H1 (cell line): ENCODE measurements around the gene GMEB2. TPM values are rescaled to one million over a fixed set of nuclear protein-coding genes. Genes with fewer than 3 reads are reported as not detected.

Source experiments
- CTCF ChIA-PET: fragments of 300-600 bp; sonication (Branson Sonifier 250); formaldehyde crosslinking; loops from one replicate; lab custom pipeline; 2021; ENCODE audit not compliant: partially characterized antibody; lab: Charles Lee
- POLR2A ChIA-PET: fragments of 300-600 bp; sonication (Branson Sonifier 250); formaldehyde crosslinking; loops from one replicate; lab custom pipeline; 2021; ENCODE audit warnings: inconsistent platforms; ENCODE audit not compliant: partially characterized antibody; lab: Charles Lee
- DNase-seq, 2 experiments: peaks; one replicate each; pipeline versions ENCODE4 v3.0.0 to v3.0.0-alpha.2; 2010 to 2022; ENCODE audit warnings: low spot score in 2 of 2, low read depth in 1 of 2, mixed read lengths in 1 of 2
- FAIRE-seq: peaks from 2 replicates; lab custom pipeline; 2011; peaks lifted over from hg19 to GRCh38; lab: Jason Lieb, UNC
- H2AFZ ChIP-seq: 2 replicates; pipeline ENCODE4 v1.8.1; 2012; ENCODE audit warnings: low read length, inconsistent platforms
- H2AK5ac ChIP-seq: 2 replicates; pipeline ENCODE4 v1.6.1; 2013; ENCODE audit warnings: low read depth, low read length
- H2BK120ac ChIP-seq: replicated peaks from 2 replicates; pipeline ENCODE3; 2013; ENCODE audit warnings: low read depth, low read length, inconsistent platforms
- H2BK12ac ChIP-seq: 2 replicates; pipeline ENCODE4 v1.6.1; 2013; ENCODE audit warnings: low read depth, low read length
- H2BK15ac ChIP-seq: 2 replicates; pipeline ENCODE4 v1.6.1; 2013; ENCODE audit warnings: low read length
- H2BK20ac ChIP-seq: 2 replicates; pipeline ENCODE4 v1.6.1; 2013; ENCODE audit warnings: low read length
- H2BK5ac ChIP-seq: 2 replicates; pipeline ENCODE4 v1.6.1; 2013; ENCODE audit warnings: low read depth, low read length
- H3K14ac ChIP-seq: 2 replicates; pipeline ENCODE4 v1.6.1; 2013; ENCODE audit warnings: inconsistent platforms; ENCODE audit not compliant: insufficient read length
- H3K18ac ChIP-seq: 2 replicates; pipeline ENCODE4 v1.6.1; 2013; ENCODE audit warnings: low read length; ENCODE audit errors: extremely low read depth
- H3K23ac ChIP-seq: 2 replicates; pipeline ENCODE4 v1.6.1; 2013; ENCODE audit warnings: inconsistent platforms; ENCODE audit not compliant: insufficient read length
- H3K23me2 ChIP-seq: 2 replicates; pipeline ENCODE4 v1.6.1; 2013; ENCODE audit warnings: low read depth, low read length
- H3K27ac ChIP-seq: 2 replicates; pipeline ENCODE4 v1.6.1; 2011; ENCODE audit warnings: low read depth, low read length, inconsistent platforms
- H3K27me3 ChIP-seq, 4 experiments: replicated peaks in 1 of 4; 1 replicate in 1 of 4; 2 replicates in 3 of 4; pipeline versions ENCODE4 v1.6.1 to v1.8.1; 2011 to 2013; ENCODE audit warnings: low read length in 3 of 4, mild to moderate bottlenecking in 3 of 4, inconsistent platforms in 2 of 4, mixed read lengths in 2 of 4, moderate library complexity in 1 of 4; ENCODE audit not compliant: control insufficient read depth in 3 of 4, insufficient read depth in 3 of 4; ENCODE audit errors: extremely low read depth in 1 of 4
- H3K36me3 ChIP-seq, 4 experiments: 2 replicates each; pipeline versions ENCODE4 v1.6.1 to v1.8.1; 2011 to 2013; ENCODE audit warnings: mild to moderate bottlenecking in 4 of 4, low read length in 3 of 4, moderate library complexity in 2 of 4, control low read depth in 1 of 4, inconsistent platforms in 1 of 4; ENCODE audit not compliant: insufficient read depth in 4 of 4, control insufficient read depth in 2 of 4
- H3K4ac ChIP-seq: replicated peaks from 2 replicates; pipeline ENCODE3; 2013; ENCODE audit warnings: low read length, low read depth, mixed read lengths, inconsistent platforms; ENCODE audit not compliant: insufficient read length
- H3K4me1 ChIP-seq, 4 experiments: replicated peaks in 1 of 4; 1 replicate in 1 of 4; 2 replicates in 3 of 4; pipeline versions ENCODE4 v1.6.1 to v1.8.1; 2011 to 2013; ENCODE audit warnings: low read length in 3 of 4, inconsistent platforms in 2 of 4, mixed read lengths in 1 of 4; ENCODE audit not compliant: insufficient read depth in 4 of 4, control insufficient read depth in 3 of 4
- H3K4me2 ChIP-seq, 2 experiments: 2 replicates each; pipeline versions ENCODE4 v1.6.1 to v1.8.1; 2011 to 2013; ENCODE audit warnings: low read depth in 2 of 2, low read length in 2 of 2, control low read depth in 1 of 2, inconsistent platforms in 1 of 2, mild to moderate bottlenecking in 1 of 2; ENCODE audit not compliant: insufficient read depth in 1 of 2
- H3K4me3 ChIP-seq, 4 experiments: fragments of 200-600, 300-600 bp in 1 of 4; sonication (generic), shearing (Covaris generic), sonication (Bioruptor Twin) in 1 of 4; 2 replicates each; pipeline versions ENCODE4 v1.5.1 to v1.8.1; 2011 to 2016; ENCODE audit warnings: low read length in 4 of 4, low read depth in 3 of 4, control low read depth in 2 of 4, inconsistent platforms in 2 of 4, mild to moderate bottlenecking in 2 of 4, mixed read lengths in 1 of 4, moderate library complexity in 1 of 4; ENCODE audit not compliant: insufficient read depth in 2 of 4; ENCODE audit errors: extremely low read depth in 1 of 4
- H3K56ac ChIP-seq: replicated peaks from 2 replicates; pipeline ENCODE3; 2013; ENCODE audit warnings: low read depth, mild to moderate bottlenecking, mixed read lengths, low read length, inconsistent platforms; ENCODE audit not compliant: insufficient read length
- H3K79me1 ChIP-seq: 2 replicates; pipeline ENCODE4 v1.6.1; 2013; ENCODE audit warnings: low read depth, low read length, control low read depth
- H3K79me2 ChIP-seq, 2 experiments: 2 replicates each; pipeline versions ENCODE4 v1.6.1 to v1.8.1; 2012 to 2013; ENCODE audit warnings: low read length in 2 of 2, mild to moderate bottlenecking in 2 of 2, inconsistent platforms in 1 of 2; ENCODE audit not compliant: insufficient read depth in 2 of 2, control insufficient read depth in 1 of 2
- H3K9ac ChIP-seq, 4 experiments: replicated peaks in 1 of 4; 1 replicate in 1 of 4; 2 replicates in 3 of 4; pipeline versions ENCODE4 v1.6.1 to v1.8.1; 2011 to 2013; ENCODE audit warnings: low read depth in 3 of 4, low read length in 3 of 4, control low read depth in 2 of 4, mild to moderate bottlenecking in 2 of 4, moderate library complexity in 2 of 4, inconsistent platforms in 1 of 4; ENCODE audit errors: extremely low read depth in 1 of 4
- H3K9me3 ChIP-seq, 2 experiments: 2 replicates each; pipeline versions ENCODE4 v1.6.1 to v1.8.1; 2012 to 2013; ENCODE audit warnings: mild to moderate bottlenecking in 2 of 2, moderate library complexity in 2 of 2, control low read depth in 1 of 2, inconsistent platforms in 1 of 2, low read depth in 1 of 2, low read length in 1 of 2, mixed read lengths in 1 of 2; ENCODE audit not compliant: insufficient read depth in 2 of 2
- H4K20me1 ChIP-seq, 2 experiments: replicated peaks in 1 of 2; 2 replicates each; pipeline versions ENCODE3 to v1.8.1; 2011 to 2013; ENCODE audit warnings: inconsistent platforms in 2 of 2, low read length in 2 of 2, mild to moderate bottlenecking in 1 of 2; ENCODE audit not compliant: insufficient read depth in 2 of 2, control insufficient read depth in 1 of 2
- H4K5ac ChIP-seq: 2 replicates; pipeline ENCODE4 v1.6.1; 2013; ENCODE audit warnings: low read length, low read depth, mixed read lengths, inconsistent platforms; ENCODE audit not compliant: insufficient read length
- H4K8ac ChIP-seq: 2 replicates; pipeline ENCODE4 v1.8.0; 2013; ENCODE audit warnings: mild to moderate bottlenecking, moderate library complexity, low read length, inconsistent platforms; ENCODE audit not compliant: insufficient read depth; ENCODE audit errors: extremely low read depth
- H4K91ac ChIP-seq: replicated peaks from 2 replicates; pipeline ENCODE3; 2013; ENCODE audit warnings: low read length, mixed read lengths, inconsistent platforms; ENCODE audit not compliant: insufficient read length
- CEBPB ChIP-seq: IDR thresholded peaks from 2 replicates; pipeline ENCODE4 v1.6.1; 2012; ENCODE audit warnings: low read depth, low read length
- CHD2 ChIP-seq: IDR thresholded peaks from 2 replicates; pipeline ENCODE4 v1.6.1; 2012; ENCODE audit warnings: low read length, improper control_type of control experiment
- POU5F1 ChIP-seq: IDR thresholded peaks from 2 replicates; pipeline ENCODE4 v1.6.1; 2011; ENCODE audit warnings: low read depth, mild to moderate bottlenecking, low read length, moderate library complexity
- SP2 ChIP-seq: IDR thresholded peaks from 2 replicates; pipeline ENCODE4 v1.6.1; 2012; ENCODE audit warnings: mild to moderate bottlenecking, low read length, inconsistent platforms
- TBP ChIP-seq: IDR thresholded peaks from 2 replicates; pipeline ENCODE4 v1.6.1; 2011; ENCODE audit warnings: low read depth, low read length, improper control_type of control experiment
- WGBS, 2 experiments: shearing (Covaris generic) in 1 of 2; methylation state at CpG; one replicate each; pipeline versions ENCODE4 v1.1.6 to v1.1.7; 2013 to 2015; ENCODE audit warnings: low lambda C conversion rate in 2 of 2, mixed read lengths in 2 of 2, inconsistent platforms in 1 of 2, low coverage in 1 of 2, missing lambda C conversion rate in 1 of 2; ENCODE audit not compliant: insufficient replicate concordance in 2 of 2, insufficient coverage in 1 of 2, insufficient read length in 1 of 2; ENCODE audit errors: extremely low coverage in 1 of 2, missing lambda C conversion rate in 1 of 2; 5-methylcytosine and 5-hydroxymethylcytosine counted together
- polyA plus RNA-seq, 7 experiments: library from polyadenylated mRNA; depleted of rRNA in 3 of 7; stranded (reverse) in 5 of 7; unstranded in 2 of 7; fragments of >200 nt in 5 of 7; fragments of 200-250 nt in 2 of 7; gene quantifications; 1 replicate in 5 of 7; 2 replicates in 1 of 7; 4 replicates in 1 of 7; pipeline versions ENCODE4 v1.2.1 to v1.2.3, GENCODE V29; 2011 to 2013; ENCODE audit warnings: missing spikeins in 2 of 7, mixed read lengths in 2 of 7
- total RNA-seq: library from RNA; stranded (reverse); fragmentation: NEBNext Ultra II Directional; extraction: Animal tissue kit (Norgen Biotek cat#: 25700); gene quantifications from 2 replicates; pipeline ENCODE4 v1.2.1, GENCODE V29; 2021
- TF ChIP-seq, protein P1 (sequence below), 3 experiments: IDR thresholded peaks; 1 replicate in 2 of 3; 2 replicates in 1 of 3; pipeline versions ENCODE4 v1.5.1 to v1.6.1; 2011; ENCODE audit warnings: low read length in 3 of 3, mild to moderate bottlenecking in 3 of 3, inconsistent platforms in 2 of 3, low read depth in 1 of 3, moderate library complexity in 1 of 3; ENCODE audit not compliant: insufficient read depth in 1 of 3; ENCODE audit errors: control extremely low read depth in 1 of 3

Gene GMEB2
- total and polyA plus RNA-seq, 2 of the 8 experiments (the other 6 are each of a cell fraction or from before 2014, with no cell fraction given), result 12.9 to 14.2 TPM

DNA sequence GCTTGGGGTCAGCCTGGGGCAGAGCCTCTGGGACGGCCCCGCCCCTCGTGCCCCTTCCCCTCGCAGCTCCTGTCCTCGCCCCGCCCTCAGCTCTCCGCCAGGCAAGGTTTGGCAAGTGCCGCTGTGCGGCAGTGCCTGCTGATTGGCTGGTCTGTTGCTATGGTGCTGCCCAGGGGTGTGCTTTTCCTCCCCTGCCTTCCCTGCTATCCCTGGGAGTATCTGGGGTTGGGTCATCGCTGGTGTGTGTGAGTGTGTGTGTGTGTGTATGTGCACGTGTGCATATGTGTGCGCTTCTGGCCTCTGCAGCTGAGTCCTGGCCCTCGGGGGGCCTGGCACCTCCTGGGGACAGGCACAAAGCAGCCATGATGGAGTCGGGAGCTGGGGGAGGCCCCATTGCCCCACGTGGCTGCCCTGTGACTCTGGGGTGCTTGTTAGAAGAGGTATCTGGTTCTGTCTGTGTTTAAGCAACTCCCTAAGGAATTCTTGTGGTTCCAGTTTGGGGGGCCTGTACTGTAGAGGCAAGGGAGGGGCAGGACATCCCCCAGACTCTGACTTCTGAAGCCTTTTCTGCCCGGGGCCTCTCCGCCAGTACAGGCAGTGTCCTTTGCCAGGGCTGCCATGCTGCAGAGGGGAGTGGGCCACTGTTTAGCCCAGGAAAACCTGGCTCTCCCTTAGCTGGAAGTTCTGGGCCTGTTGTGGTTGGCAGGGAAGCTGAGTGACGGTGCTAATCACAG lies 38.1 kb upstream of the GMEB2 start:
- H2BK20ac ChIP-seq, result no peak overlapping the region
- no peak overlapping the region for H3K27ac ChIP-seq
- H3K4me3 ChIP-seq, result no peak overlapping the region
- no peak overlapping the region for H2BK120ac ChIP-seq
- no peak overlapping the region for H2BK12ac ChIP-seq
- H4K91ac ChIP-seq, result no peak overlapping the region
- ChIA-PET POLR2A (interaction anchor here (0.7 to 1.0 kb wide), 3 partner anchors 29 to 64 kb away, joined by 3 read pairs; partner anchors contain the start of genes ARFRP1 and ZGPAT), CTCF (interaction anchor here (0.7 to 1.5 kb wide), 4 partner anchors 23 to 127 kb away, joined by 3 read pairs; no protein-coding TSS in a partner anchor)
- no peak overlapping the region for H2AFZ ChIP-seq
- no peak overlapping the region for H2BK15ac ChIP-seq
- H2BK5ac ChIP-seq, result no peak overlapping the region
- no peak overlapping the region for H3K4ac ChIP-seq
- no peaks in the 10 kb centered on the region for H3K23me2 ChIP-seq
- no peak overlapping the region for H3K23ac ChIP-seq
- DNase-seq (peak in 1 of 2 experiments; percentile 82), FAIRE-seq (no peak)
- H3K9me3 ChIP-seq, result no peaks in the 10 kb centered on the region
- no peak overlapping the region for H4K5ac ChIP-seq
- no peak overlapping the region for H3K9ac ChIP-seq
- no peaks in the 10 kb centered on the region; the same call in 1 of the 2 replicates for H3K79me1 ChIP-seq
- no peaks in the 10 kb centered on the region for H3K79me2 ChIP-seq
- H2AK5ac ChIP-seq, result no peak overlapping the region
- H3K36me3 ChIP-seq, result peaks cover 0 to 31% (median 17%) of the 10 kb centered on the region in 4 experiments; a peak in 6 of 8 replicates
- H3K18ac ChIP-seq, result no peak overlapping the region
- H3K27me3 ChIP-seq, result no peaks in the 10 kb centered on the region
- WGBS, 2 experiments, result 82% methylated on average over 10 of the region's 18 CpGs; no CpG with 5 or more reads in 1 of the 2 experiments
- TF ChIP-seq TBP, result no peak
- TF ChIP-seq SP2, result no peak
- TF ChIP-seq, protein P1, sequence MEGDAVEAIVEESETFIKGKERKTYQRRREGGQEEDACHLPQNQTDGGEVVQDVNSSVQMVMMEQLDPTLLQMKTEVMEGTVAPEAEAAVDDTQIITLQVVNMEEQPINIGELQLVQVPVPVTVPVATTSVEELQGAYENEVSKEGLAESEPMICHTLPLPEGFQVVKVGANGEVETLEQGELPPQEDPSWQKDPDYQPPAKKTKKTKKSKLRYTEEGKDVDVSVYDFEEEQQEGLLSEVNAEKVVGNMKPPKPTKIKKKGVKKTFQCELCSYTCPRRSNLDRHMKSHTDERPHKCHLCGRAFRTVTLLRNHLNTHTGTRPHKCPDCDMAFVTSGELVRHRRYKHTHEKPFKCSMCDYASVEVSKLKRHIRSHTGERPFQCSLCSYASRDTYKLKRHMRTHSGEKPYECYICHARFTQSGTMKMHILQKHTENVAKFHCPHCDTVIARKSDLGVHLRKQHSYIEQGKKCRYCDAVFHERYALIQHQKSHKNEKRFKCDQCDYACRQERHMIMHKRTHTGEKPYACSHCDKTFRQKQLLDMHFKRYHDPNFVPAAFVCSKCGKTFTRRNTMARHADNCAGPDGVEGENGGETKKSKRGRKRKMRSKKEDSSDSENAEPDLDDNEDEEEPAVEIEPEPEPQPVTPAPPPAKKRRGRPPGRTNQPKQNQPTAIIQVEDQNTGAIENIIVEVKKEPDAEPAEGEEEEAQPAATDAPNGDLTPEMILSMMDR (IDR thresholded peaks at IDR 0.05; ENCODE audit: control extremely low read depth in 1 of 3, insufficient read depth in 1 of 3, low read depth in 1 of 3, low read length in 3 of 3), result no peak
- no peak for TF ChIP-seq CEBPB
- 0 out of 2 replicates have a peak, but pooled peaks have one; percentile 21 for TF ChIP-seq CHD2
- no peak for TF ChIP-seq POU5F1
- TF ChIP-seq, all 59 proteins: peak for 1
- H3K56ac ChIP-seq, result no peak overlapping the region
- H4K8ac ChIP-seq, result peak overlapping the region; percentile 15
- peaks cover 2 to 10% of the 10 kb centered on the region in 2 experiments for H4K20me1 ChIP-seq
- H3K4me1 ChIP-seq, result no peaks in the 10 kb centered on the region
- H3K4me2 ChIP-seq, result no peak overlapping the region; a peak in 1 of 4 replicates
- no peak overlapping the region for H3K14ac ChIP-seq
